Ureter (tissue), 1 donor: ENCODE results near the gene AMER3. TPM values are rescaled to one million over a fixed set of nuclear protein-coding genes. Genes with fewer than 3 reads are reported as not detected.

ENCODE experiments used
- total RNA-seq: library from RNA; stranded (reverse); gene quantifications from one replicate; pipeline ENCODE4 v1.2.4, GENCODE V29; 2023
- donor health status: DM: yes; HTN: yes; CAD: no.

AMER3 gene
- total RNA-seq, 1 donor from 2014 or later, result not detected

Other genes starting within 250 kb of the AMER3 start
- not detected for gene POTEI, start 246.2 kb upstream of the AMER3 start, total RNA-seq
- not detected for gene CFC1B, start 234.3 kb upstream of the AMER3 start, total RNA-seq
- gene CFC1, start 156.0 kb upstream of the AMER3 start, total RNA-seq, result not detected
- not detected for gene POTEJ, start 144.1 kb upstream of the AMER3 start, total RNA-seq
- gene GPR148, start 26.5 kb upstream of the AMER3 start, total RNA-seq, result not detected
- gene ARHGEF4, start 81.4 kb downstream of the AMER3 start, total RNA-seq, result 16.4 TPM